NCI-H345 treated with DMSO at 0.1 percent for 48 hours (cell line): ENCODE data around the gene NEK1.
"Not testable (repeated sequence)": the region's sequence is repeated elsewhere in the genome, so short reads cannot be mapped to it uniquely, and the experiment has no call there.

ENCODE experiments used
- DNase-seq: peaks from one replicate; lab custom pipeline; 2025; ENCODE audit not compliant: unreplicated experiment; lab: John Stamatoyannopoulos, UW

Gene NEK1

DNA sequence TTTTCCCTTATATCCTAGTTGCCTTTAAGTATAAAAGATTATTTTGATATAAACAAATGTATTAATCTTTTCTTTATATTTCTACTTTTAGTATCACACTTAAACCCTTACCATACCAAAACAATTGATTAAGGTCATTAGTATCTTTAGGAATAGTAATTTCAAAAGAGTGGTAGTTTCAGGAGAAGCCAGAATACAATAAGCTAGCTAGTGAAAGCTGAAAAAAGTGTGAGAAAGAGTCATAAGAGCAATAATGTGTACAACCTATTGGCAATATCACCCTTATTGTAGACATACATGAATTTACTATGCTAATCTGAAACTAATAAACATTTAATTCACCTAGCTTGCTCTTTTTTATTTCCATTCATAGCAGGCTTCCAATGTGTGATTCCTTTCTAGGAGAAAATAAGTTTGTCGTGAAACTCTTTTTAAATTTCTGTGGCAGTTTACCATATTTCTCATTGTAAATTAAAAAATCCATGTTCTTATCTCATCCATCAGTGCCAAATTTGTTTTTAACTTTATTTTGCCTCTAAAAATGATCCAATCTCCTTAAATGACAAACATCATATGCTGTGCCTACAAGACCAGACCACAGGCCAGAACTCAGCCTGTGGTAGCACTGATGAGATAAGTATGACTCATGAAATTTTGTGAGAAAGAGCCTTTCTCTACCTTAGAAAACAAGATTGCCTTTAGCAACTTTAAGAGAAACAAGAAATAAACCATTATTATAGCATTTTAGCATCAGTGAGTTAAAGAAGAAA is 8.1 kb downstream of the NEK1 start:
- DNase-seq: no peak

DNA sequence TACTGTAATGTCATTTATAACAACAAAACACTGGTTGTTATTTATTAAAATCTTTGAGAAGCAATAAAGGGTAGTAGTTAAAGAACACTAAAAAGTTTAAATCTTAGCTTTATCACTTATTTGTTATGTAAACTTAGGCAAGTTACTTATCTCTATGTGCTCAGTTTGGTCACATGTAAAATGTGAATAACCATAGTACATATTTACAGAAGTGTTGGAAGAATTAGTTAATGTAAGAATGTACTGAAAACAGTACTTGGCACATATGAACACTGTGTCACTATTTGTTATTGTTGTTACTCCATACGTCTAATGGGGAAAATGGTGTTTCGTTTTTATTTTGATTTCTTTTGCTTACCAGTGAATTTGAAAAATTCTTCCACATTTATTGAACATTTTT is 9.1 kb downstream of the NEK1 start:
- DNase-seq: no peak

DNA sequence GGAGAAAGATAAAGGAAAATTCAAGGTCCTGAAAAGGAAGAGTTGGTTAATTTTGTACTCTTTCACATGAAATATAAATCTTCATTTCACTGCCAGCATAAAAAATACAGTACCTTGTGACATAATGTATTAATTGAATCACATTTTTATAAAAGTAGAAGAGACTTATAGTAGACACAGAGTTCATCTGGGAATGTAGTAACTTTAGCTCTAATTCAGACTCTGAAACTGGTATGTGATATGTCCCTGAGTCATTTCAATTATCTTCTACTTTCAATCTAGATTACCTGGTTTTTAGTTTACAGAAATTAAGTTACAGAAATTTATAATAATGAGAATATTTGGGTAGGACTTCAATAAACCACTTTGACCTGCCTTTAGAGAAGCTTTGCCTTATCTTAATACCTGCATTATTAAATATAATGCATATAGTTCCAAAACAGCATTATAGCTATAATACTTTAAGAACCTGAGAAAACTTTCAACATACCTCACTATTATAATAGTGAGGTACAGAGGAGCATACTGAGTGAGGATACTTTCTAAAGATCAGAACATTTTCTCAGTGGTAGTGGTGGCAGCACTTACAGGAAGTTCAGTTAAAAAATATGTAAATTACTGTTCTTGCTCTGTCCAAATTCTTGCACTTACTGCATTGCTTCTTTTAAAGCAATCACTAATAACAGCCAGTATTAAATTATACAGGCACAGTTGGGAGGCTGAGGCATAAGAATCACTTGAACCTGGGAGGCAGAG is 11.2 kb downstream of the NEK1 start:
- no peak for DNase-seq

DNA sequence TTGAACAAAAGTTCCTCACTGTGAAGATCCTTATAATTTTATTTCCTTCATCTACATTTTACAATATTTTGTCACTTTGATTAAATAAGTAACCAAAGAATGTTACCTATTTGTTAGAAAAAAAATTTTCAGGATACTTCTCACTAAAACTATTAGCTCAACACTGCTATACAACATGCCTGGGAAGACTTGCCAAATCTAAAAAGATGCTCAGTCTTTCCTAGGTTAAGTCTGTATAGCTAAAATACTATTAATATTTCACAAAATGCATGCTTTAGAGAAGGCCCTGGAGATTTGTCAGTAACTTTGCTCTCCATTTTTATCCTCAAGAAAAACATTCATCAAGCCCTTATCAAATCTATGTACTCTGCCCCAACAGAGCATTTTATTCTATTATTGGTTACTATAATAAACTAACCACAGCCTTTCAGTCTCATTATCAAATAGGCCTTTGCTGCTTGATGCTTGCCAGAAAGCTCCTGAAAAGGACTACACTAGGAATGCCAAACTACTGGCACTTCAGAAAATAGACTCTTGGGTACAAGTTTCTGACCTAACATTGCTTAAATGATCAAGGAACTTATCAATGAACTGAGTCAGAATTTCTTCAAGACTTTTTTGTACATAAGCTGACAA is 17.7 kb downstream of the NEK1 start:
- DNase-seq: no peak

DNA sequence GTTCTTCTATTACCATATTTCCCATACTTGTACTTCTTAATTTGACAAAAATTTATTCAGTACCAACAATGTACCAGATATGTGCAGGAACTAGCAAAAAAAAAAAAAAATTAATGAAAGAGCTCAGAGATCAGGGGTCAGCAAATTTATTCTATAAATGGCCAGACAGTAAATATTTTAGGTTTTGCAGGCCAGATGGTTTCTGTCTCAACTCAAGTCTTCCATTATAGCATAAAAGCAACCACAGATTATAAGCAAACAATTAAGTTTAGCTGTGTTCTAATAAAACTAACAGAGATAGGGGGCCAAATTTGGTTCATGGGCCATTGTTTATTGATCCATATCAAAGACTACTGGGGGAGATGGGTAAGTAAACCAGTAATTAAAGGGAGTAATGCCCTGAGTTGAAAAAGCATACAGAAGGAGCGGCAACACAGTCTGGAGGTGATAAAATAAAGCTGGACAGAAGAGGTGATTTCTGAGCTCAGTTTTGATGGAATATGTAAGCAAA is 19.3 kb downstream of the NEK1 start:
- DNase-seq: no peak

DNA sequence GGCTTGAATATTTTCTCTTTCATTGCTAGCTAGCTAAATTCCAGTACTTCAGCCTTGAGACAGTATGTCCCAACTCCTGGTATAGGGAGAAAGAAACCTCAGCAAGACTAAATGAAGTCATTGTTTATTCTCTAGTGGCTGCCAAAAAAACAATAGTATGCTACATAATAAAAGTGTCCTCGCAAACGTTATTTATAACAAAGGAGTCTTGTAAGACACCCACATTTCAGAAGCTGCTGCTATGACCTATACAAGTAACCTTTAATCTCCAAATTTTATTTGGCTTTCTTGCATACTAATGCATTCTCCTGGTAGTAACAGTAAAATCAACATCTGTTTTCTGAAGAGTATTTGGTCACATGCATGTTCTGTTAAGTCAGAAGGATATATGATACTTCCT is 28.8 kb downstream of the NEK1 start:
- no peak for DNase-seq

DNA sequence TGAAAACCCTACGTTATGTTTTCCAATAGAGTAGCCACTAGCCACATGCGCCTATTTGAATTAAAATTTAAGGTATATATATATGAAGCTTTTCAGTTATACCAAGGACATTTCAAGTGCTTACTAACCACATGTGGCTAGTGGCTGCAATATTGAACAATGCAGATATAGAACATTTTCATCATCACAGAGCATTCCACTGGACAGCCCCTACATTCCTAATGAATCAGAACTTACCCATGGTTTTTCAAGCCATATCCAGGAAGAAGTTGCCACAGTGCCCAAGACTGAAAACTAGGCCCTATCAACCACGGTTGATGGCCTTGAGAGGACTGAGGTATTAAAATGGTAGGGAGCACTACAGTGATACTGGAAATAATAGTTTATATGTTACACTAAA is 29.7 kb downstream of the NEK1 start:
- DNase-seq: no peak

DNA sequence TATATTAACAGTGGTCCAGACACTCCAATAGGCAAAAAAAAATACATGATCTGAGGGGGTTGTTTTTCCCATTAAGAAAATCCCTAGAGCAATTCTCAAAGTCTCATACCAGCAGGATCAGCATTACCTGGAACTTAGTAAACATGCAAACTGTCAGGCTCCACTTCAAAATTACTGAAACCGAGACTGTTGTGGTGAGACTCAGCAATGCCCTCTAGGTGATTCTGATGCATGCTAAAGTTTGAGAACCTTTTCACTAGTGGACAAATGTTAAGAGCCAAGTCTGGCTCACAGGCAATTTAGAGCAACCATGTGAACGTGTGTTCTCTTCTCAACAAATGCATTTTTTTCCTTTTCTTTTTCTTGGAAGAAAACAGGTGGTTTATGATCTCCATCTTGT is 30.2 kb downstream of the NEK1 start:
- no peak for DNase-seq

DNA sequence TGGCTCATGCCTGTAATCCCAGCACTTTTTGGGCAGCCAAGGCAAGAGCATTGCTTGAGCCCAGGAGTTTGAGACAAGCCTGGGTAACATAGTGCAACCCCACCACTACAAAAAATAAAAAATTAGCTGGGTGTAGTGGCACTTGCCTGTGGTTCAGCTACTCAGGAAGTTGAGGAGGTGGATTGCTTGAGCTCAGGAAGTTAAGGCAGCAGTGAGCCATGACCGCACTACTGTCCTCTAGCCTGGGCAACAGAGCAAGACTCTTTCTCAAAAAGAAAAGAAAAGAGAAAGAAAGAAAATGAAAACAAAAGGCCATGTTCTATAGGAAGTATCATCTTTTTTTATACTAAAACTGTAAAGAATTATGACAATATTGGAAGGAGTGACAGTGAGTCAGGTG is 38.5 kb downstream of the NEK1 start:
- no peak for DNase-seq

DNA sequence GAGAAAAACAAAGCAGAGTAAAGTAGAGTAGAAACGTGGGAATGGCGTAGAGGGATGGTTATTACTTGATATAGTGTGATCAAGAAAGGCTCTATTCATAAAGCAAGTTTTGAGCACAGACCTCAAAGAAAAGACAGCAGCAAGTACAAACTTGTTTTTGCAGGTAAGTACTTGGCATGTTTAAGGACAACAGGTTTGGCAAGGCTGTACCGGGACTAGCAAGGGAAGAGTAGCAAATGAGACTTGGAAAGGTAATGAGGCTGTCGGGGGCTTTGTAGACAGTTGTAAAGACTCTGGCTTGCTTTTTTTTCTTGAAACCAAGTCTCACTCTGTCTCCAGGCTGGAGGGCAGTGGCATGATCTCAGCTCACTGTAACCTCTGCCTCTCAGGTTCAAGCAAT is 40.9 kb downstream of the NEK1 start:
- DNase-seq: no peak

DNA sequence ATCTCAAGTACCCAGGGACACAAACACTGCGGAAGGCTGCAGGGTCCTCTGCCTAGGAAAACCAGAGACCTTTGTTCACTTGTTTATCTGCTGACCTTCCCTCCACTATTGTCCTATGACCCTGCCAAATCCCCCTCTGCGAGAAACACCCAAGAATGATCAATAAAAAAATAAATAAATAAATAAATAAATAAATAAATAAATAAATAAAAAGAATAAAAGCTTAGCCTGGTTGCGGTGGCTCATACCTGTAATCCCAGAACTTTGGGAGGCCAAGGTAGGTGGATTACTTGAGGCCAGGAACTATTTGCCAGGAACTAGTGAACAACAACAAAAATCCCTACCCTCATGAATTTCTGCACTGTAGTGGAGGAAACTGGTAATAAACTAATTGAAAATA is 41.4 kb downstream of the NEK1 start:
- not testable (repeated sequence) for DNase-seq

DNA sequence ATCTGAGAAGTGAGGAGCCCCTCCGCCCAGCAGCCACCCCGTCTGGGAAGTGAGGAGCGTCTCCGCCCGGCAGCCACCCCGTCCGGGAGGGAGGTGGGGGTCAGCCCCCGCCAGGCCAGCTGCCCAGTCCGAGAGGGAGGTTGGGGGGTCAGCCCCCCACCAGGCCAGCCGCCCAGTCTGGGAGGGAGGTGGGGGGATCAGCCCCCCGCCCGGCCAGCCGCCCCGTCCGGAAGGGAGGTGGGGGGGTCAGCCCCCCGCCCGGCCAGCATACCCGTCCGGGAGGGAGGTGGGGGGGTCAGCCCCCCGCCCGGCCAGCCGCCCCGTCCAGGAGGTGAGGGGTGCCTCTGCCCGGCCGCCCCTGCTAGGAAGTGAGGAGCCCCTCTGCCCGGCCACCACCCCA is 42.1 kb downstream of the NEK1 start:
- not testable (repeated sequence) for DNase-seq

DNA sequence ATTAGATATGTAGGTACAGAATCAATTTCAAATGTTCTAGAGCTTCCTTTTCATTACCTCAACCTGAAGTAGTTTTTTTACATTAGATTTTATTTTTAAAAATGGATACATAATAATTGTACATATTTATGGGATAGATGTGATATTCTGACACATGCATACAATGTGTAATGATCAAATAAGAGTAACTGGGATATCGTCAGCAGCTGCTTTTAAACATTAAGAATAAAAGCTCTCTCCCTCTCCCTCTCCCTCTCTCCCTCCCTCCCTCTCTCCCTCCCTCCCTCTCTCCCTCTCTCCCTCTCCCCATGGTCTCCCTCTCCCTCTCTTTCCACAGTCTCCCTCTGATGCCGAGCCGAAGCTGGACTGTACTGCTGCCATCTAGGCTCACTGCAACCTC is 43.2 kb downstream of the NEK1 start:
- not testable (repeated sequence) for DNase-seq

DNA sequence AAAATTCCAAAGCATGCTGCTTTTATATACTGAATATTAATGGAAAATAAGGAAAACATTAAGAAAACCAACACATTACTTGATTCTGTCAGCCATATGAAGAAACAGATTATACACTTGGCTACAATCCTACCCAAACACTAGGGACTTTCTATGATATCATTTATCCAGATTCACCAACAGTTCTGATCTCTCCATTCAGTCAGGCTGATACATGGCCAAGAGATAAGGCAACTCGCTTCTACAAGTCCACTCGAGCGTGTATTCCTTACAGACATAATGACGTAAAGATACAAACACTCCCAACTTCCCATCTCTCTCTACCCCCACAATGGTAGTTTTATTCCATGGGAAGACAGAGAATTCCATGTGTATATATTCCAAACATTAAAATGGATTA is 44.5 kb downstream of the NEK1 start:
- DNase-seq: no peak

DNA sequence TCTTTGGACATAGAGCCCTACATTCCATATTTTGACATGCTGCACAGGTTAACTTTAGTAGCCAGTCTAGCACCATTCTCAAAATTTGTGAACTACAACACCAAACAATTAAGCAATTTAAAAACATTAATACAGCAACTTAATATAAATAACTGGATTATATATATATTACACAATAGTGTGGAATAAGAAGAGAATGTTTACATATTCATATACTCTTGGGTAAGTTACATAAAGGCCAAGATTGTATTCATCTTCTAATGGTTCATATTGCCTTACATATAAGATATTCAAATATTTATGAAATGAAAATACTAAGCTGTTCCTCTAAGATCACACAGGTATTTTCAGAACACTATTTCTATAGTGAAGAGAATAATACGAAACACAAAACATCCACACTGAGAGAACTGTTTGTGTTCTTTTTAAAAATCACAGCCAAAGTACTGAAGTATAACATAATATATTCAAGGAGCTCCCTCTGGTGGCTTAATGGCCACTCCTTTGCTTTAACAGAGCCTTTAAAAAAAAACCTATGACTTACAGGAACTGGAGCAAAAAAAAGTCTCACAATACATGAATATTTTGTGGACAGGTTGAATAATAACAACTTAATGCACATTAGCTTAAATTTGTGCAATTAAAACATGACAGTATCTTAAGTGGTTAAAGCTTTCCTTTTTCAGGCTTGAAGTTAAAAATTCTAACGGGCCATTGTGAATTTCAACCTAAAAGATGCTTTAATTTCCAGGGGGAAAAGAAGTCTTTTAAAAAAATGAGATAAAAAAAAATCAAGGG is 46.2 kb downstream of the NEK1 start:
- peak; percentile 1 for DNase-seq

DNA sequence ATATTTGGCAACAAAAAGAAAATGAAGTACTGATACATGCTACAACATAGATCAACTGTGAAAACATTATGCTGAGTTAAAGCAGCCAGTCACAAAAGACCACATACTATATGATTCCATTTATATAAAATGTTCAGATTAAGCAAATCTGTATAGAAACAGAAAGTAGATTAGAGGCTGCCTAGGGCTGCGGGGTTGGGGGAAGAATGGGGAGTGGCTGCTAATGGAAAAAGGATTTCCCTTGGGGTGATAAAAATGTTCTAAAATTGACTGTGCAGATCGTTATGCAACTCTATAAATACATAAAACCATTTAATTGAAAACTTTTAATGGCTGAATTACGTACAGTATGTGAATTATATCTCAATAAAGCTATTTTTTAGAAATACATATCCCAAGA is 46.8 kb downstream of the NEK1 start:
- no peak for DNase-seq

DNA sequence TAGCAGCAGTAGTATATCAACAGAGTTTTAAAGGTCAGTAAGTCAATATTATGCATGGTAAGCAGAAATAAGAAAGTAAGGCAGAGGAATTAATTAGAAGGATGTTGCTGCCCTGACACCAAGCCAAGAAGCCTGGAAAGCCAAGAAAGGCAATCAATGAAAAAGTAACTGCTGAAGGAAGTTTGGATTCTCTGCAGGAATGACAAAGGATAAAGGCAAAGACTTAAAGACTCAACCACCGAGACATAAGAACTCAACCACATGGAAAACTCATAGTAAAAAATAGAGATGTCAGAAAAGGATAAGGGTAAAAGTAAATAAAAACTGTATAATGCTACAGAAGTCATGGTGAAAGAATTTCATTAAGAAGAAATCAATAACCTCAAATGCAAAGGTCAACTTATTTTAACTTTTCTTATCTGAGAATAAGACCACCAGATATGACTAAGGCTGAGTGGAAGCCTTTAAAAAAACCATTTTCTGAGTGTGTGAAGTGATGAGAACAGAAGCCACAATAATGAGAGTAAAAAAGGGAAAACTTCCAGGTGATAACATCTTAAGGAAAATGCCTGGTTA is 55.2 kb downstream of the NEK1 start:
- DNase-seq: no peak

DNA sequence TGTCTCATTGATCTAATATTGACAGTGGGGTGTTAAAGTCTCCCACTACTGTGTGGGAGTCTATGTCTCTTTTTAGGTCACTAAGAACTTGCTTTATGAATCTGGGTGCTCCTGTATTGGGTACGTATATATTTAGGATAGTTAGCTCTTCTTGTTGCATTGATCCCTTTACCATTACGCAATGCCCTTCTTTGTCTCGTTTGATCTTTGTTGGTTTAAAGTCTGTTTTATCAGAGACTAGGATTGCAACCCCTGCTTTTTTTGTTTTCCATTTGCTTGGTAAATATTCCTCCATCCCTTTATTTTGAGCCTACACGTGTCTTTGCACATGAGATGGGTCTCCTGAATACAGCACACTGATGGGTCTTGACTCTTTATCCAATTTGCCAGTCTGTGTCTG is 65.8 kb downstream of the NEK1 start:
- not testable (repeated sequence) for DNase-seq

DNA sequence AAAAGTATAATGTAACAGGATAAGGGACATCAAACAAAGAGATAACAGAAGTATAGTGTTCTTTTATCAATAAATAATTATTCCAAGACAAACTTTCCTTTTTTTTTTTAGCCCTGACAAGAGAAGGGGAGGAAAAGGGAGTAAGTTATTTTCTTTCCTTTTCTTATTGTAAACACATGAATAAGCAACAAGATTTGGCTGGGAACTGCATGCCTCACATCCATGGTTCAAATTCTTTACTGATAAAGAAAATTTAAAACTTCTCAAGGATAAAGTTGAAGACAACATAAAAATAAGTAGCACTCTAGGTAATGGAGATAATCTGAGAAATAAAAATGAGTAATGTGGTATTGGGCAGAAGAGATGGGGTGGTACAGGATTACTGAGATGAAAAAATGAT is 71.6 kb downstream of the NEK1 start:
- no peak for DNase-seq

DNA sequence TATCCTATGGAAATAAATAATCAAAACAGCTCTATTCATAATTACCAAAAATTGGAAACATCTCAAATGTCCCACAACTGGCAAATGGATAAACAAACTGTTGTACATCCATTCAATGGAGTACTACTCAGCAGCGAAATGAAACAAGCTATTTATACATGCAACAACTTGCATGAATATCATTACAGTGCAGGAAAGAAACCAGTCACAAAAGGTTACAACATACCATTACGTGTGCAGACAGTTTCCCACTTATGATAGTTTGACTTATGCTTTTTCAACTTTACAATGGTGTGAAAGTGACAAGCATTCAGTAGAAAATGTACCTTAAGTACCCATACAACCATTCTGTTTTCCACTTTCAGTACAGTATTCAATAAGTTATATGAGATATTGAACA is 82.3 kb downstream of the NEK1 start:
- DNase-seq: no peak

DNA sequence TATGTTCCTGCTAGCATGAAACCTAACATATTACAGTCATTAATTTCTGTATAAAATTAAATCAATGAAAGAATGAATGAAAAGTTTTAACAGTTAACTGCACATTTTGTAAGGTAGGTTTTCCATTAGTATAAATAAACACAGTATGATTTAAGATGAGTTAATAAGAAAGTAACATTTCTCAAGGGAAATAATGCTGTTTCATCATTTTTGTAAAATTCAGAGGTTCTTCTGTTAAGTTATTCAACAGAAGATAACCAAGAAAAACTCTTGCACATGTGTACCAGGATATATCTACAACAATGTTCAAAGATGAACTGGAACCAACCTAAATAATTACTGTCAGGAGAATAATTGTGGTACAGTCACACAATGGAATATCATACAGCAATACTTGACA is 88.6 kb downstream of the NEK1 start:
- no peak for DNase-seq
